Measurements from ENCODE around the gene GBGT1.
A peak's percentile ranks its signal among the peaks of the same experiment; 100 is the strongest.

The GBGT1 gene

GRCh38 chr9:133166392-133166791 is 2.7 kb upstream of the GBGT1 start:
- no peak for DNase-seq (ENCODE audit: low read depth in 1 of 2, low spot score in 1 of 2)

GRCh38 chr9:133165452-133165730 is 1.7 kb upstream of the GBGT1 start:
- no peak for DNase-seq (ENCODE audit: low read depth in 1 of 2, low spot score in 1 of 2)

- no peak for DNase-seq (ENCODE audit: low read depth in 1 of 2, low spot score in 1 of 2)
Measured at GRCh38 chr9:133164191-133164590, 477 bp upstream of the GBGT1 start.

- no peak for DNase-seq (ENCODE audit: low read depth in 1 of 2, low spot score in 1 of 2)
Measured at GRCh38 chr9:133162861-133163503, 732 bp downstream of the GBGT1 start.

- DNase-seq (ENCODE audit: low read depth in 1 of 2, low spot score in 1 of 2): no peak
Measured at GRCh38 chr9:133161547-133161950, 2.2 kb downstream of the GBGT1 start.

- no peak for DNase-seq (ENCODE audit: low read depth in 1 of 2, low spot score in 1 of 2)
Measured at GRCh38 chr9:133160742-133161546, 2.8 kb downstream of the GBGT1 start.

GRCh38 chr9:133158695-133159094 is 5.0 kb downstream of the GBGT1 start:
- DNase-seq (ENCODE audit: low read depth in 1 of 2, low spot score in 1 of 2): no peak

GRCh38 chr9:133155156-133155555 is 8.6 kb downstream of the GBGT1 start:
- no peak for DNase-seq (ENCODE audit: low read depth in 1 of 2, low spot score in 1 of 2)

- DNase-seq (ENCODE audit: low read depth in 1 of 2, low spot score in 1 of 2): no peak
Measured at GRCh38 chr9:133154097-133154989, 9.4 kb downstream of the GBGT1 start.

- no peak for DNase-seq (ENCODE audit: low read depth in 1 of 2, low spot score in 1 of 2)
Measured at GRCh38 chr9:133153227-133154096, 10.3 kb downstream of the GBGT1 start.

GRCh38 chr9:133151601-133152525 is 11.9 kb downstream of the GBGT1 start:
- no peak for DNase-seq (ENCODE audit: low read depth in 1 of 2, low spot score in 1 of 2)

- DNase-seq (ENCODE audit: low read depth in 1 of 2, low spot score in 1 of 2): no peak
Measured at GRCh38 chr9:133151041-133151440, 12.7 kb downstream of the GBGT1 start.

- DNase-seq (ENCODE audit: low read depth in 1 of 2, low spot score in 1 of 2): peak; percentile 68 to 72
Measured at GRCh38 chr9:133149130-133150015, 14.3 kb downstream of the GBGT1 start.

GRCh38 chr9:133148199-133149129 is 15.2 kb downstream of the GBGT1 start:
- DNase-seq (ENCODE audit: low read depth in 1 of 2, low spot score in 1 of 2): no peak

- peak; percentile 67 to 70 for DNase-seq (ENCODE audit: low read depth in 1 of 2, low spot score in 1 of 2)
Measured at GRCh38 chr9:133147412-133148198, 16.1 kb downstream of the GBGT1 start.

- DNase-seq (ENCODE audit: low read depth in 1 of 2, low spot score in 1 of 2): no peak
Measured at GRCh38 chr9:133146746-133147411, 16.8 kb downstream of the GBGT1 start.
